22Rv1 (cell line): ENCODE measurements around the gene MUC6.

Source experiments
- ZFX ChIP-seq: fragments of 450-650 bp; IDR thresholded peaks from 2 replicates; pipeline ENCODE4 v1.6.1; 2017; ENCODE audit warnings: antibody characterized with exemption, borderline replicate concordance
- TF ChIP-seq, protein P1 (sequence below): fragments of 450-650 bp; IDR thresholded peaks from 2 replicates; pipeline ENCODE4 v1.5.1; 2017; ENCODE audit warnings: mild to moderate bottlenecking

DNA sequence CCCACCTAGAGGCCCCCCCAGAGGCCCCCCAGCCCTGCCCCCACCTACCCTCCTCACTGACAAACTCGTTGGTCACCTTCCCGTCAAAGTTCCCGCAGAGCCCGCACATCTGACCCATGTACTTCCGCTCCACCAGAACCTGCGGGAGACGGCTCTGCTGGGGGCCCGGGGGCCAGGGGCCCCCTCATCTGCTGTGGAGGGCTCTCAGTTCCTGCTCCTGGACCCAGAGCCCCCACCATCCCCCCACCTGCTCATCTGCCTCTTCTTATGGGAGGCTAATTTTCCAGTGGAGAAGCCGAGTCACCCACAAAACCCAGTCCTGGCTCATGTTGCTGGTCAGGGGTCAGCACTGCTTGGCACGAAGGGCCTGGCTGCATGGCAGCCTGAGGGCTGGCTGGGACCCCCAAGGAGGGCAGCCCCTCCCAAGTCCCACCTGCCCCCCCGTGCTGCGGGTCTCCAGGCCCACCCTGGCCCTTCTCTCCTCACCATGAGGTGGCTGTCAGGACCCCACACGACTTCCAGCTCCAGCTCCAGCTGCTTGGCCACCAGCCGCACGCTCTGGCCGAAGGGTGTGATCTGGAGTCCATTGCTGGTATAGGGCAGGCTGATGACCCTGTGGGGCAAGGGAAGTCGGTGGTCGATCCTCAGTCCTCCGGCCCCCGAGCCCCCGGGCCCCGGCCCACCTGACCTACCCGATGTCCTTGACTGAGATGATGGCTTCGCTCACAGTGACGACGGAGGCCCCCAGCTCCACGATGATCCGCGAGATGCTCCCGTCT lies 5.2 kb downstream of the MUC6 start:
- TF ChIP-seq, protein P1, sequence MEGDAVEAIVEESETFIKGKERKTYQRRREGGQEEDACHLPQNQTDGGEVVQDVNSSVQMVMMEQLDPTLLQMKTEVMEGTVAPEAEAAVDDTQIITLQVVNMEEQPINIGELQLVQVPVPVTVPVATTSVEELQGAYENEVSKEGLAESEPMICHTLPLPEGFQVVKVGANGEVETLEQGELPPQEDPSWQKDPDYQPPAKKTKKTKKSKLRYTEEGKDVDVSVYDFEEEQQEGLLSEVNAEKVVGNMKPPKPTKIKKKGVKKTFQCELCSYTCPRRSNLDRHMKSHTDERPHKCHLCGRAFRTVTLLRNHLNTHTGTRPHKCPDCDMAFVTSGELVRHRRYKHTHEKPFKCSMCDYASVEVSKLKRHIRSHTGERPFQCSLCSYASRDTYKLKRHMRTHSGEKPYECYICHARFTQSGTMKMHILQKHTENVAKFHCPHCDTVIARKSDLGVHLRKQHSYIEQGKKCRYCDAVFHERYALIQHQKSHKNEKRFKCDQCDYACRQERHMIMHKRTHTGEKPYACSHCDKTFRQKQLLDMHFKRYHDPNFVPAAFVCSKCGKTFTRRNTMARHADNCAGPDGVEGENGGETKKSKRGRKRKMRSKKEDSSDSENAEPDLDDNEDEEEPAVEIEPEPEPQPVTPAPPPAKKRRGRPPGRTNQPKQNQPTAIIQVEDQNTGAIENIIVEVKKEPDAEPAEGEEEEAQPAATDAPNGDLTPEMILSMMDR: no peak
- TF ChIP-seq ZFX: no peak
